Ovary (tissue), 3 donors: ENCODE results near the gene AGBL4.

Source experiments
- EP300 ChIP-seq: sonication (generic); formaldehyde crosslinking; IDR thresholded peaks from one replicate; pipeline ENCODE4 v1.6.1; 2017; ENCODE audit warnings: antibody characterized with exemption
- POLR2A ChIP-seq: fragments of 450-650 bp; IDR thresholded peaks from one replicate; pipeline ENCODE4 v1.6.1; 2017; ENCODE audit warnings: antibody characterized with exemption, mild to moderate bottlenecking, moderate library complexity
- TF ChIP-seq, protein P1 (sequence below), 3 donors: fragments of 450-650 bp in 2 of 3; fragments of 200-600 bp in 1 of 3; IDR thresholded peaks; one replicate each; pipeline versions ENCODE4 v1.5.1 to v1.8.0; 2016 to 2022; ENCODE audit warnings: antibody characterized with exemption in 3 of 3, mild to moderate bottlenecking in 1 of 3
- donor health status: DM: no; HTN: no; CAD: no.

DNA sequence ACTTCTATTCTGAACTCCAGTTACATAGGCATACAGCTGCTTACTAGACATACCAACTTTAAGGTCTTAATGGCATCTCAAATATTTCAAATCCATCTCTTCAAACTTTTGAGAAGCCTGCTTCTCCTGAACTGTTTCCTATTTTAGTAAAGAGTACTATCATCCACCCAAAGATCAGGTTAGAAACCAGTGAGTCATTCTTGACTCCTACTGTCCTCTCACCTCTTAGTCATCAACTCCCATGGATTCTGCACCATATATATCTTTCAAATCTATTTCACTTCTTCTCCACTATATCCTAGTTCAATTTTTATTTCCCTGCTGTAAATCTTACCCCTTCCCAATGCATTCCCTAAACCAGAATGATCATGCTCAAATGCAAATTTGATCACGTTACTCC is 1228.9 kb downstream of the AGBL4 start:
- TF ChIP-seq, protein P1, sequence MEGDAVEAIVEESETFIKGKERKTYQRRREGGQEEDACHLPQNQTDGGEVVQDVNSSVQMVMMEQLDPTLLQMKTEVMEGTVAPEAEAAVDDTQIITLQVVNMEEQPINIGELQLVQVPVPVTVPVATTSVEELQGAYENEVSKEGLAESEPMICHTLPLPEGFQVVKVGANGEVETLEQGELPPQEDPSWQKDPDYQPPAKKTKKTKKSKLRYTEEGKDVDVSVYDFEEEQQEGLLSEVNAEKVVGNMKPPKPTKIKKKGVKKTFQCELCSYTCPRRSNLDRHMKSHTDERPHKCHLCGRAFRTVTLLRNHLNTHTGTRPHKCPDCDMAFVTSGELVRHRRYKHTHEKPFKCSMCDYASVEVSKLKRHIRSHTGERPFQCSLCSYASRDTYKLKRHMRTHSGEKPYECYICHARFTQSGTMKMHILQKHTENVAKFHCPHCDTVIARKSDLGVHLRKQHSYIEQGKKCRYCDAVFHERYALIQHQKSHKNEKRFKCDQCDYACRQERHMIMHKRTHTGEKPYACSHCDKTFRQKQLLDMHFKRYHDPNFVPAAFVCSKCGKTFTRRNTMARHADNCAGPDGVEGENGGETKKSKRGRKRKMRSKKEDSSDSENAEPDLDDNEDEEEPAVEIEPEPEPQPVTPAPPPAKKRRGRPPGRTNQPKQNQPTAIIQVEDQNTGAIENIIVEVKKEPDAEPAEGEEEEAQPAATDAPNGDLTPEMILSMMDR (IDR thresholded peaks at IDR 0.05) = no peak
- no peak for TF ChIP-seq POLR2A
- TF ChIP-seq EP300 = no peak
